Measurements from ENCODE around the gene IQCB1.

Gene IQCB1

DNA sequence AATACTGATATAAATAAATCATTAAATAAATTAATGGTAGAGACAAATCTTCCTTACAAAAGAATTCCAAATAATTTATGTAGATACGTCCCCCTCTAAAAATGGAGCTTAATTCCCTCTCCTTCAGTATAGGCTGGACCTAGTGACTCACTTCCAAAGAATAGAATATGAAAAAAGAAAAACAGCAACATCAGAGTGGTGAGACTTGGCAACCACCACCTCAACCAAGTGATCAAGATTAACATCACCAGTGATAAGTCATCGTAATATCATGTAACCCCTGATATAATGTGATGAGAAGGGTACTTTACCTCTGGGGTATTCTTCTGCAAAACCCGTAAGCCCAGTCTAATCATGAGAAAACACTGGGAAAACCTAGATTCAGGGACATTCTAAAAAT, 98.7 kb downstream of the IQCB1 start:
- peaks cover 26% of the 10 kb centered on the region for H4K20me1 ChIP-seq (ENCODE audit: insufficient read depth, low read length, poor library complexity, severe bottlenecking)
- no peak overlapping the region for H3K4me3 ChIP-seq (ENCODE audit: low read length, poor library complexity, severe bottlenecking)
- no peak overlapping the region for H3K4me2 ChIP-seq (ENCODE audit: low read depth, low read length, poor library complexity, severe bottlenecking)
- no peaks in the 10 kb centered on the region for H3F3A ChIP-seq (ENCODE audit: low read depth)
- H3K27me3 ChIP-seq (ENCODE audit: insufficient read depth, low read length, poor library complexity, severe bottlenecking), result no peaks in the 10 kb centered on the region
- H2AFZ ChIP-seq (ENCODE audit: low read length), result no peak overlapping the region
- no peak for TF ChIP-seq EZH2phosphoT487 (IDR thresholded peaks at IDR 0.05; ENCODE audit: borderline replicate concordance)
- TF ChIP-seq, protein P1, sequence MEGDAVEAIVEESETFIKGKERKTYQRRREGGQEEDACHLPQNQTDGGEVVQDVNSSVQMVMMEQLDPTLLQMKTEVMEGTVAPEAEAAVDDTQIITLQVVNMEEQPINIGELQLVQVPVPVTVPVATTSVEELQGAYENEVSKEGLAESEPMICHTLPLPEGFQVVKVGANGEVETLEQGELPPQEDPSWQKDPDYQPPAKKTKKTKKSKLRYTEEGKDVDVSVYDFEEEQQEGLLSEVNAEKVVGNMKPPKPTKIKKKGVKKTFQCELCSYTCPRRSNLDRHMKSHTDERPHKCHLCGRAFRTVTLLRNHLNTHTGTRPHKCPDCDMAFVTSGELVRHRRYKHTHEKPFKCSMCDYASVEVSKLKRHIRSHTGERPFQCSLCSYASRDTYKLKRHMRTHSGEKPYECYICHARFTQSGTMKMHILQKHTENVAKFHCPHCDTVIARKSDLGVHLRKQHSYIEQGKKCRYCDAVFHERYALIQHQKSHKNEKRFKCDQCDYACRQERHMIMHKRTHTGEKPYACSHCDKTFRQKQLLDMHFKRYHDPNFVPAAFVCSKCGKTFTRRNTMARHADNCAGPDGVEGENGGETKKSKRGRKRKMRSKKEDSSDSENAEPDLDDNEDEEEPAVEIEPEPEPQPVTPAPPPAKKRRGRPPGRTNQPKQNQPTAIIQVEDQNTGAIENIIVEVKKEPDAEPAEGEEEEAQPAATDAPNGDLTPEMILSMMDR (conservative IDR thresholded peaks at IDR 0.05; ENCODE audit: low read length), result no peak
- H3K79me2 ChIP-seq (ENCODE audit: insufficient read depth, low read length), result peaks cover 74% of the 10 kb centered on the region
- H3K4me1 ChIP-seq (ENCODE audit: insufficient read depth, low read length, poor library complexity, severe bottlenecking), result peaks cover 15% of the 10 kb centered on the region
- no peak overlapping the region for H3K9ac ChIP-seq (ENCODE audit: low read depth, low read length, poor library complexity, severe bottlenecking)
- no peaks in the 10 kb centered on the region for H3K36me3 ChIP-seq (ENCODE audit: insufficient read depth, low read length)
- no peaks in the 10 kb centered on the region for H3K9me3 ChIP-seq (ENCODE audit: insufficient read depth, low read depth, low read length)
- no peaks in the 10 kb centered on the region for H3K9me2 ChIP-seq (replicated peaks; ENCODE audit: low read depth, low read length)

DNA sequence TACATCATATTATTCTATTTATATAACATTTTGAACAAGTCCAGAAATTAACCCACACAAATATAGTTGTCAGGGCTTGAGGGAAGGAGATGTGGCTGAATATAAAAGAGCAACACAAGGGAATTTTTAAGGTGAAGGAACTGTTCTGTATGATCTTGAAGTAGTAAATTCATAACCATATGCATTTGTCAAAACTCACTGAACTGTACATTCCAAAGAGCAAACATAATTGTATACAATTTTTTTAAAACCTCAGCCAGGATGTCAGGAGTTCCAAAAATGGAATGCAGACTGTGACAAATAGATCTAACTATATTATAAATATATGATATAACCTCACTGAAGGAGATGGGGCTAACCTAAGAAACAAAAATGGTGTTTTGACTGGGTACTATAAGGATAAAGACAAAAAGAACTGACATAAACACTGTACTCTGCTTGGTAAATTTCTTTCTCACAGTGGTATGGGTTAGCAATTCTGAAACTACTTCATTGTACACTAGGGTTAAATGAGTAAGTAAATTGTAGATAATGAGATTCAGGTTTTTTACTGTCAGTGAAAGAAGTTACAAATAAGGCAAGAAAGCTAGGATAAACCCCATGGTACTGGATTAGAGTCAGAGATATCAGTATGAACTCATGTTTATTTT, 99.7 kb downstream of the IQCB1 start:
- 0 out of 2 replicates have a peak, but pooled peaks cover 3% of the 10 kb centered on the region for H3K36me3 ChIP-seq (ENCODE audit: insufficient read depth, low read length)
- peaks cover 78% of the 10 kb centered on the region for H3K79me2 ChIP-seq (ENCODE audit: insufficient read depth, low read length)
- H3K9me2 ChIP-seq (replicated peaks; ENCODE audit: low read depth, low read length), result no peaks in the 10 kb centered on the region
- no peak overlapping the region for H3K4me2 ChIP-seq (ENCODE audit: low read depth, low read length, poor library complexity, severe bottlenecking)
- H3K9me3 ChIP-seq (ENCODE audit: insufficient read depth, low read depth, low read length), result no peaks in the 10 kb centered on the region
- TF ChIP-seq, protein P1 (conservative IDR thresholded peaks at IDR 0.05; ENCODE audit: low read length), result no peak
- no peak for TF ChIP-seq EZH2phosphoT487 (IDR thresholded peaks at IDR 0.05; ENCODE audit: borderline replicate concordance)
- no peaks in the 10 kb centered on the region for H3F3A ChIP-seq (ENCODE audit: low read depth)
- no peak overlapping the region for H3K9ac ChIP-seq (ENCODE audit: low read depth, low read length, poor library complexity, severe bottlenecking)
- H3K4me3 ChIP-seq (ENCODE audit: low read length, poor library complexity, severe bottlenecking), result no peak overlapping the region
- H2AFZ ChIP-seq (ENCODE audit: low read length), result no peak overlapping the region
- peaks cover 12% of the 10 kb centered on the region for H3K4me1 ChIP-seq (ENCODE audit: insufficient read depth, low read length, poor library complexity, severe bottlenecking)
- no peaks in the 10 kb centered on the region for H3K27me3 ChIP-seq (ENCODE audit: insufficient read depth, low read length, poor library complexity, severe bottlenecking)
- peaks cover 17% of the 10 kb centered on the region for H4K20me1 ChIP-seq (ENCODE audit: insufficient read depth, low read length, poor library complexity, severe bottlenecking)

DNA sequence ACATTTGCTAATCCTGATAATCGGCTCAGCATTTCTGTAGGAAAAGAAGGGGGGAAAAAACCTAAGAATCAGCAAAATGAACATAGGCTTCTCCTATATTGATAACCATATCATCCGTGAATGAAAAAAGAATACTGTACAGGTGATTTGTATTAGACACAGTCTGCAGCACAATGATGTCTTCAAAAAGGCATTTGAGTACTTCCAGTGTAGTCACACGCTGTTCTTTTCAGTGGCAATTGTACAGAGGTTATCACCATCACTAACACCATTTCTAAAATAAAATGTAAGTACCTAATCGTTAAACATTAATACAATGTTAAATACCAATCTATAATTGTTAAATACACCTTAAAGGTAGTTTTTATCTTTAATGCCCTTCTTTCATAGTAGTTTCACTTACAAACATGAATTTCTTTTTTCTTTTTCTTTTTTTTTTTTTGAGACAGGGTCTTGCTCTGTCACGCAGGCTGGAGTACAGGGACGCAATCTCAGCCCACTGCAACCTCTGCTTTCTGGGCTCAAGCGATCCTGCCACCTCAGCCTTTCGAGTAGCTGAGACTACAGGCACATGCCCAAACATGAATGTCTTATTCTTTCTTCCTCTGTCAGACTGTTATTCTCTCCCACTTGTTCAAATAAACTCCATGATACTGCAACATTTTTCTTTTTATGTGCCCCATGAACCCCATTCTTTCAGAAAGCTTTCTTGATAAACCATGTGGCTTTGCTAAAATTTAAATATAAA, 103.7 kb downstream of the IQCB1 start:
- TF ChIP-seq EZH2phosphoT487 (IDR thresholded peaks at IDR 0.05; ENCODE audit: borderline replicate concordance), result no peak
- TF ChIP-seq, protein P1 (conservative IDR thresholded peaks at IDR 0.05; ENCODE audit: low read length), result no peak
- Histone ChIP-seq H3K27me3 (ENCODE audit: insufficient read depth, low read length, poor library complexity, severe bottlenecking) (no peaks in the 10 kb centered on the region), H3K79me2 (ENCODE audit: insufficient read depth, low read length) (peaks cover 42% of the 10 kb centered on the region), H4K20me1 (ENCODE audit: insufficient read depth, low read length, poor library complexity, severe bottlenecking) (peaks cover 6% of the 10 kb centered on the region), H3K9me2 (replicated peaks; ENCODE audit: low read depth, low read length) (no peaks in the 10 kb centered on the region), H3K9me3 (ENCODE audit: insufficient read depth, low read depth, low read length) (no peaks in the 10 kb centered on the region), H2AFZ (ENCODE audit: low read length) (no peak overlapping the region), H3K4me1 (ENCODE audit: insufficient read depth, low read length, poor library complexity, severe bottlenecking) (no peaks in the 10 kb centered on the region), H3K36me3 (ENCODE audit: insufficient read depth, low read length) (peaks cover 35% of the 10 kb centered on the region; the same call in 1 of the 2 replicates), H3K4me2 (ENCODE audit: low read depth, low read length, poor library complexity, severe bottlenecking) (no peak overlapping the region), H3K9ac (ENCODE audit: low read depth, low read length, poor library complexity, severe bottlenecking) (no peak overlapping the region), H3F3A (ENCODE audit: low read depth) (no peaks in the 10 kb centered on the region), H3K4me3 (ENCODE audit: low read length, poor library complexity, severe bottlenecking) (no peak overlapping the region)

Measured in Loucy (cell line).